Measurements from ENCODE around the gene ATP2A3.

DNA sequence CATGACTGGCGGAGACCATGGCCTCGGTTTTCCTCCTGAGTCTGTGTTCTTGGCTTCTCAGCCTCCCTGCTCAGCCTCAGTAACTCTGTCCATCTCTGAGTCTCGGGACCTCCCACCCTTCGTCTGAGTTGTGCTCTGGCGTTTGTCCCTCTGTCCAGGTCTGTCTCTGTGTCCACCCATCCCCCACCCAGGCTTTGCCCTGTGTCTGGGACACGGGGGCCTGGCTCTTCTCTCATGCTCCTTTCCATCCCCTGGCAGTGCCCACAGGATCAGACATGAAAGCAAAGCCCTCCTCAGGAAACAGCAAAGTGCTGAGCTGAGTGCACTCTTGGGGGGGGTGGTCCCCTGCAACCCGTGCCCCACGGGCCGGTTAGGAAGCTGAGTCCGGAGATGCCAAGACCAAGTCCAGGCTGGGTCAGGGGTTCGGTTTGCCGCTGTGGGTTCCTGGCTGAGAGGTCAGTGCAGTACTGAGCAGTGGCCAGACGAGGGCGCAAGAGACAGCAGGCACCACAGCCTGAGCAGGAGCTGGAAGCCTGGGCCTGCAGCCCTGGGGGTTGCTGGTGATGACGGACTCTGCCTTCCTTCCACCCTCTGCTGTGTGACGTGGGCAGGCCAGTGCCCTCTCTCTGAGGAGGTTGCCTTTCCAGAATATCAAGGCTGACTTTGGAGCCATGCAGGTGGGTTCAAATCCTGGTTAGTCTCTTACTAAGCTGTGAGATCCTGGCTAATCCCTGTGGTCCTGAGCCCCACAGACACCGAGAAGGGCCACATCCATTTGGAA, 50.5 kb downstream of the ATP2A3 start:
- TF ChIP-seq, protein P1, sequence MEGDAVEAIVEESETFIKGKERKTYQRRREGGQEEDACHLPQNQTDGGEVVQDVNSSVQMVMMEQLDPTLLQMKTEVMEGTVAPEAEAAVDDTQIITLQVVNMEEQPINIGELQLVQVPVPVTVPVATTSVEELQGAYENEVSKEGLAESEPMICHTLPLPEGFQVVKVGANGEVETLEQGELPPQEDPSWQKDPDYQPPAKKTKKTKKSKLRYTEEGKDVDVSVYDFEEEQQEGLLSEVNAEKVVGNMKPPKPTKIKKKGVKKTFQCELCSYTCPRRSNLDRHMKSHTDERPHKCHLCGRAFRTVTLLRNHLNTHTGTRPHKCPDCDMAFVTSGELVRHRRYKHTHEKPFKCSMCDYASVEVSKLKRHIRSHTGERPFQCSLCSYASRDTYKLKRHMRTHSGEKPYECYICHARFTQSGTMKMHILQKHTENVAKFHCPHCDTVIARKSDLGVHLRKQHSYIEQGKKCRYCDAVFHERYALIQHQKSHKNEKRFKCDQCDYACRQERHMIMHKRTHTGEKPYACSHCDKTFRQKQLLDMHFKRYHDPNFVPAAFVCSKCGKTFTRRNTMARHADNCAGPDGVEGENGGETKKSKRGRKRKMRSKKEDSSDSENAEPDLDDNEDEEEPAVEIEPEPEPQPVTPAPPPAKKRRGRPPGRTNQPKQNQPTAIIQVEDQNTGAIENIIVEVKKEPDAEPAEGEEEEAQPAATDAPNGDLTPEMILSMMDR (conservative IDR thresholded peaks at IDR 0.05 in 1 of 2, IDR thresholded peaks at IDR 0.05 in 1 of 2; ENCODE audit: low read depth in 1 of 2, low read length in 2 of 2) = peak; percentile 93 to 98
- no peak for TF ChIP-seq EZH2 (IDR thresholded peaks at IDR 0.05; ENCODE audit: low read length, missing control alignments)

Measured in fibroblast of lung (primary cell).